ENCODE measurements around the gene KAZALD1.
A peak's percentile ranks its signal among the peaks of the same experiment; 100 is the strongest.

KAZALD1 gene

GRCh38 chr10:101061624-101062231, at the start of gene KAZALD1:
TSS of gene KAZALD1 (plus strand) at chr10:101061989. CDS start at chr10:101062593, 604 bp downstream.
- TF ChIP-seq, protein P1, sequence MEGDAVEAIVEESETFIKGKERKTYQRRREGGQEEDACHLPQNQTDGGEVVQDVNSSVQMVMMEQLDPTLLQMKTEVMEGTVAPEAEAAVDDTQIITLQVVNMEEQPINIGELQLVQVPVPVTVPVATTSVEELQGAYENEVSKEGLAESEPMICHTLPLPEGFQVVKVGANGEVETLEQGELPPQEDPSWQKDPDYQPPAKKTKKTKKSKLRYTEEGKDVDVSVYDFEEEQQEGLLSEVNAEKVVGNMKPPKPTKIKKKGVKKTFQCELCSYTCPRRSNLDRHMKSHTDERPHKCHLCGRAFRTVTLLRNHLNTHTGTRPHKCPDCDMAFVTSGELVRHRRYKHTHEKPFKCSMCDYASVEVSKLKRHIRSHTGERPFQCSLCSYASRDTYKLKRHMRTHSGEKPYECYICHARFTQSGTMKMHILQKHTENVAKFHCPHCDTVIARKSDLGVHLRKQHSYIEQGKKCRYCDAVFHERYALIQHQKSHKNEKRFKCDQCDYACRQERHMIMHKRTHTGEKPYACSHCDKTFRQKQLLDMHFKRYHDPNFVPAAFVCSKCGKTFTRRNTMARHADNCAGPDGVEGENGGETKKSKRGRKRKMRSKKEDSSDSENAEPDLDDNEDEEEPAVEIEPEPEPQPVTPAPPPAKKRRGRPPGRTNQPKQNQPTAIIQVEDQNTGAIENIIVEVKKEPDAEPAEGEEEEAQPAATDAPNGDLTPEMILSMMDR (IDR thresholded peaks at IDR 0.05; ENCODE audit: low read depth, low read length, missing control alignments) = no peak
- H3K4me3 ChIP-seq (ENCODE audit: low read depth, low read length) = peak within 1 kb of the TSS; percentile 93
- in situ Hi-C loops (cut with HindIII; ENCODE audit: low sequenced_read_pairs) = no loop called here
- no peak for DNase-seq (ENCODE audit: low read depth)

DNA sequence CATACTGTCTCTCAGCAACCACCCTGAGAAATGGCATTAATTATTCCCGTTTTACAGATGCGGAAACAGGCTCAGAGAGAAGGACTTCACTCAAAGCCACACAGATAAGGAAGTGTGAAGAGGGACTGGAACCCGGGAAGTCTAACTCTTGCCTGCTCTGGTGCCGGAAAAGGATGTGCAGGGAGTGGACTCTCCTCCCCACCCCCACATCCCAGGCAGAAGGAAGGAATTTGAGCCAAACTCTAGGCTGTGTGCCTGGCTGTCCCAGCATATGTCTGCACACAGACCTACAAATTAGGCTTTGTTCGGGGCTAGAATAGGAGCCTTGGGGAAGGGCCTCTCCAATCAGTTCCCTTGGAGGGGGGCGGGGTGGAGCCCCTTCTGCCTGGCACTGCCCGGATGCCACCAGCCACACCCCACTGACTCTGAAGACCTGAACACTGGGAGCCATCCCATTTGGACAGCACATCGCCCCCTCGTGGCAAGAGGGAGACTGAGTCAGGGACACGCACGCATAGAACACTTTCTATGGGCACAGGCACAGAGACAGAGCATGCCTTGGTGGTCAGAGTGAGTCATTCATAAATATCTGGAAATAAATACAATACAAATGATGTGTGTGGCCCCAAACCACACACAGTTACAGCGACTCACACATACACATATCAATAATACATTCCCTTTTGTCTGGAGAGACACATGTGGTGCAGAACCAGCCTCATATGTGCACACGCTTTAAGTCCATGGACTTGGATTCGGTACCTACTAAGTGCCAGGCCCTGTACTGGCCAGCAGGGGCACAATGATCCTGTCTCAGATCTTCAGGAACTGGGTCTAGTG, 49.0 kb upstream of the KAZALD1 start:
- DNase-seq (ENCODE audit: low read depth) = peak; percentile 84
- TF ChIP-seq, protein P1 (IDR thresholded peaks at IDR 0.05; ENCODE audit: low read depth, low read length, missing control alignments) = peak; percentile 81
- H3K4me3 ChIP-seq (ENCODE audit: low read depth, low read length) = no peak overlapping the region
- in situ Hi-C loops (cut with HindIII; ENCODE audit: low sequenced_read_pairs) = no loop called here

DNA sequence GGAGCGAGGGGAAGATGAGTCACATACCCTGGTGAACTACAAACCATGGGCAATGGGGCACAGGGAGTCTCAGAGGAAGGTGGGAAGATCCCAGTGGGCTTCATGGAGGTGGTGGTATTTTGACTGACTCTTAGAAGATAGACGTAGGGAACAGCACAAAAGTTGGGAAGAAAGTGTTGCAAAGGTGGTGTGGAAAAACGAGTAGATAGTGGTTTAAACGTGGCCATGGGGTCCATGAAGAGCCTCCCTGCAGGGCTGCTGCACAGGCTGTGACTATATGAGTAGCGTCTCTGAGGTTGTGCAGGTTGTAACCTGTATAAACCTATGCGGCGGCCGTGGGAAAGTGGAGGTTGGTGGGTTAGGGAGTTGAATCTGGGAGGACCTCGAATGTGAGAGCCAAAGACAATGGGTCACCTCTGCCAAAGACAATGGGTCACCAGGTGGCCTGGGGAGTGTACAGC, 48.4 kb upstream of the KAZALD1 start:
- H3K4me3 ChIP-seq (ENCODE audit: low read depth, low read length) = no peak overlapping the region
- DNase-seq (ENCODE audit: low read depth) = no peak
- in situ Hi-C loops (cut with HindIII; ENCODE audit: low sequenced_read_pairs) = no loop called here
- TF ChIP-seq, protein P1 (IDR thresholded peaks at IDR 0.05; ENCODE audit: low read depth, low read length, missing control alignments) = no peak

- H3K4me3 ChIP-seq (ENCODE audit: low read depth, low read length) = no peak overlapping the region
- TF ChIP-seq, protein P1 (IDR thresholded peaks at IDR 0.05; ENCODE audit: low read depth, low read length, missing control alignments) = peak; percentile 97
- in situ Hi-C loops (cut with HindIII; ENCODE audit: low sequenced_read_pairs) = no loop called here
- DNase-seq (ENCODE audit: low read depth) = no peak
Observed at GRCh38 chr10:101014230-101014884, 47.4 kb upstream of the KAZALD1 start.

GRCh38 chr10:101014966-101015581, 46.7 kb upstream of the KAZALD1 start:
- TF ChIP-seq, protein P1 (IDR thresholded peaks at IDR 0.05; ENCODE audit: low read depth, low read length, missing control alignments) = no peak
- no peak overlapping the region for H3K4me3 ChIP-seq (ENCODE audit: low read depth, low read length)
- in situ Hi-C loops (cut with HindIII; ENCODE audit: low sequenced_read_pairs) = no loop called here
- DNase-seq (ENCODE audit: low read depth) = no peak

GRCh38 chr10:101015582-101015973, 46.2 kb upstream of the KAZALD1 start:
- no peak overlapping the region for H3K4me3 ChIP-seq (ENCODE audit: low read depth, low read length)
- DNase-seq (ENCODE audit: low read depth) = no peak
- TF ChIP-seq, protein P1 (IDR thresholded peaks at IDR 0.05; ENCODE audit: low read depth, low read length, missing control alignments) = no peak
- in situ Hi-C loops (cut with HindIII; ENCODE audit: low sequenced_read_pairs) = no loop called here
